ENCODE measurements around the gene TMEM192.
"Not testable (repeated sequence)": the region's sequence is repeated elsewhere in the genome, so short reads cannot be mapped to it uniquely, and the experiment has no call there.

TMEM192 gene

DNA sequence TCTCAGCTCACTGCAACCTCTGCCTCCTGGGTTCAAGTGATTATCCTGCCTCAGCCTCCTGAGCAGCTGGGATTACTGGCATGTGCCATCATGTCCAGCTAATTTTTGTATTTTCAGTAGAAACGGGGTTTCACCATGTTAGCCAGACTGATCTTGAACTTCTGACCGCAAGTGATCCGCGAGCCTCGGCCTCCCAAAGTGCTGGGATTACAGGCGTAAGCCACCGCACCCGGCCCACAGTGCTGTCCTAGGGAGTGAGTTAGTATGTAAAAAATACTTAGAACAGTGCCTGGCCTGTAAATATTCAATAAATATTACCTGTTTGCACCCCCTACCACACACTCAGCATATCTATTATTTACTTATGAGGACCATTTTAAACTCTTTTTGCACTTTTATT is 20.5 kb downstream of the TMEM192 start:
- not testable (repeated sequence) for DNase-seq

DNA sequence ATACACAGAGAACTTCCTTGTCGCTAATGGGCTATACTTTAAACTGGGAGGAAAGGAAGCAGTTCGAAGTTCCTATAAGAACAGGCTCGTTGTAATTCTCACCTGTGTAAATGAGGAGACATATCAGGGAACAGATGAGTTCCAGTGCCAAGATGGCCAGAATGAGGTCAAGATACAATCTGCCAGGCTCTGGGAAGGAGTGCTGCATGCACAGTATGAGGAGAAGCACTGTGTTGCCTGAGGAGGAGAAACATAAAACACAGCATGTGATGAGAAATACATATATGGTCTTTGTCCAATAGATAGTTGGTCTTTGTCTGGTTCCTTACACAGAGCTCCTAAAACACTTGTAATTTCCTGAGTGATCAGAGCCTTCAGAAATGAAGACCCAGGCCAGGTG is 24.3 kb downstream of the TMEM192 start:
- no peak for DNase-seq

DNA sequence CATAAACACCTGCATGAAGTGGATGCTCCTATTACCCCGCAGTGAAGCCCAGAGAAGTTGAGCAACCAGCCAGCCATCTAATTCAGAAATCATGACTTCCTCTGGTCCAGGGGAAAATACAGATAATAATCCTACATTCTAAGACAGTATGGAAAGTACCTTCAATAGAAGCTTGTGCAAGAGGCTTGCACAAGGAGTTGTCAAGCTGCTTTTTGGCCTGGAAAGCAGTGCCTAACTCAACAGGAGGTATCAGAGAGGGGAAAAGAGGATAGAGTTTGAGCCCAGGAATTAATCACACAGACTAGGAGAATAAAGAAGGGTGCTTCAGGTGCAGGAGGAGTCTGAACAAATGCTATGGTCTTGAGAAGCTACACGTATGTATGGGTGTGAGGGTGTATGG is 26.7 kb downstream of the TMEM192 start:
- no peak for DNase-seq

DNA sequence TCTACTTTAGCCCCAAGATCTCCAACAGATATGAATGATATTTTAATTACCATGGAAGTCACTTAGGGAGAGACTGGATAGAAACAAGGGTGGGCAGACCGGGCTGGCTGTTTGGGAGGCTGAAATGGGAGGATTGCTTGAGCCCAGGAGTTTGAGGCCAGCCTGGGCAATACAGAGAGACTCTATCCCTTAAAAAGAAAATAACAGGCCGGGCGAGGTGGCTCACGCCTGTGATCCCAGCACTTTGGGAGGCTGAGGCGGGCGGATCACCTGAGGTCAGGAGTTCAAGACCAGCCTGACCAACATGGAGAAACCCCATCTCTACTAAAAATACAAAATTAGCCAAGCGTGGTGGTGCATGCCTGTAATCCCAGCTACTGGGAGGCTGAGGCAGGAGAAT is 27.9 kb downstream of the TMEM192 start:
- not testable (repeated sequence) for DNase-seq

DNA sequence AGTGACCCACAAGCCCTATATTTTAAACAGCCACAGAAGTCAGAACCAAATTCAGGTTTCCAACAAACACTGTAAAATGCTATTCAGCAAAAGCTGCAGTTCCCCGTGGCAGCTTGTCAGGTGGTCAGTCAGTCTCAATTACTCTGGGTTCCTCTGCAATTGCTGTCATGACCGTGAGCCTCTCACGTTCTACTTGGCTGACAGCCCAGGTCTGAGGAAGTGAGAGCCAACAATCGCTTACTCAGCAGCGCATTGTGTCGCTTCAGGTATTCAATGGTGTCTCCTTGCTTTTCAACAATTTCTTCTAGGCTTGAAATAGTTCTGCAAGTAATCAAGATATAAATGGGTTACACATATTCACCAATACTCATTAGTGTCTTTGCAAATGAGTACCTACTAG is 33.2 kb downstream of the TMEM192 start:
- no peak for DNase-seq

DNA sequence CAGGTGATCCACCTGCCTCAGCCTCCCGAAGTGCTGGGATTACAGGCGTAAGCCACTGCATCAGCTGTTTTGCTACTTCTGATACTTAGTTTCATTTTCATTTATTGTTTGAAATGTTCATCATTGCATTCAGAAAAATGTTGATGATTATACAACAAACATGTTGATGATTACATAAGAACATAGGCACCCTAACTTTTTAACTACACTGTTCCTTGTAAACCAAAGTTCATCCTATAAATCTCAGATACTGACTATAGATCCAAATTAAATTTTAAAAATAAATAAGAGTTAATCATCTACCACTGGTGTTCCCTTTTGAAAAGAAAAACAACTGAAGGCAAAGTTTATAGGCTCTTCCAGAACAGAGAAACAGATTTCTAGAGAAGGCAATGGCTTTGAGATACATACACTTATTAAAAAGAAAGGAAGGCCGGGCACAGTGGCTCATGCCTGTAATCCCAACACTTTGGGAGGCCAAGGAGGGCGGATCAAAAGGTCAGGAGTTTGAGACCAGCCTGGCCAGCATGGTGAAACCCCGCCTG is 35.6 kb downstream of the TMEM192 start:
- no peak for DNase-seq

DNA sequence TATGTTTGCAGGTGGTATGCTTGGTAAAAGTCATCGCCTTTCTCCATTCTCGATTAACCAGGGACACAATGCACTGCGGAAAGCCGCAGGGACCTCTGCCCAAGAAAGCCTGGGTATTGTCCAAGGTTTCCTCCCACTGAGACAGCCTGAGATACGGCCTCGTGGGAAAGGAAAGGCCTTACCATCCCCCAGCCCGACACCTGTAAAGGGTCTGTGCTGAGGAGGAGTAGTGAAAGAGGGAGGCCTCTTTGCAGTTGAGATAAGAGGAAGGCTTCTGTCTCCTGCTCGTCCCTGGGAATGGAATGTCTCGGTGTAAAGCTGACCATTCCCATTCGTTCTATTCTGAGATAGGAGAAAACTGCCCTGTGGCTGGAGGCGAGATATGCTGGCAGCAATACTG is 39.3 kb downstream of the TMEM192 start:
- DNase-seq: not testable (repeated sequence)

DNA sequence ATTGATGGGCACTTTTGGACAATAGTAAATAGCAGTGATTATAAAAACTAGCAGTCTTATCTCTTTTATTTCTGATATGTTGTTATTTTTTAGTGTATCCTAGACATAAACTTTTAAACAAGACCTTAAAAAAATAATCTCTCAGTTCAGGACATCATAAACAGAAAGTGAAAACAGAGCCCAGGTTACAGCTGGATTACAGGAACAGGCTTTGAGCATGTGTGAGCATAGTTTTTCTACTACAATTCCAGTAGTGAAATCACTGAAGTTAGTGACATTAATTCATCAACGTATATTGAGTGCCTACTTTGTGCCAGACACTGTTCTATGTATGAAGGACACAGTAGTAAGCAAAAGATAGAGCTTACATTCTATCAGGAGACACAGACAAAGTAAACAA is 42.1 kb downstream of the TMEM192 start:
- no peak for DNase-seq

DNA sequence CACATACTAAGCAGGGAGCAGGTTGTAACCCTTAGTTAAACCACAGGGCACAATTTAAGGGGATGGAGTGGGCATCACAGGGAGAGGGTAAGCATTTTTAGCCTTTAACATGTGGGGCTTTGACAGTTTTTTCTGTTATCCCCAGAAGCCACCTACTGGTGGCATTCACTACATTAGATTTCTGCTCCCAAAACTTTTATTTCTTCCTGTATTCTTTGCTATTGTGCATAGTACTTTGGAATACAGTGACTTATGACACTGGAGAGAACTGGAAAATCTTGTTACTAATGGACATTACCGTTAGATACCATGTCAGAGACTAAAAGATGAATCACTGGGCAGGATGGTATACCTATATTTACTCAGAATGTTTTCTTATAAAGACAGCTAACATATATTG is 51.7 kb downstream of the TMEM192 start:
- DNase-seq: no peak

DNA sequence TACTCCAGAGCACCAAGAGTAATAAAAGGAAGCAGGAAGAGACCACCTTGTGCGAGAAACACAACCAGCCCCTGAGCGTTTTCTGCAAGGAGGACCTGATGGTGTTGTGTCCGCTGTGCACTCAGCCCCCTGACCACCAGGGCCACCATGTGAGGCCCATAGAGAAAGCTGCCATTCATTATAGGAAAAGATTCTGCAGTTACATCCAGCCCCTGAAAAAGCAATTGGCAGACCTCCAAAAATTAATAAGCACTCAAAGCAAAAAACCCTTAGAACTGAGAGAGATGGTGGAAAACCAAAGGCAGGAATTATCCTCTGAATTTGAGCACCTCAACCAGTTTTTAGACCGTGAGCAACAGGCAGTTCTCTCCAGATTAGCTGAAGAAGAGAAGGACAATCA is 53.3 kb downstream of the TMEM192 start:
- no peak for DNase-seq

DNA sequence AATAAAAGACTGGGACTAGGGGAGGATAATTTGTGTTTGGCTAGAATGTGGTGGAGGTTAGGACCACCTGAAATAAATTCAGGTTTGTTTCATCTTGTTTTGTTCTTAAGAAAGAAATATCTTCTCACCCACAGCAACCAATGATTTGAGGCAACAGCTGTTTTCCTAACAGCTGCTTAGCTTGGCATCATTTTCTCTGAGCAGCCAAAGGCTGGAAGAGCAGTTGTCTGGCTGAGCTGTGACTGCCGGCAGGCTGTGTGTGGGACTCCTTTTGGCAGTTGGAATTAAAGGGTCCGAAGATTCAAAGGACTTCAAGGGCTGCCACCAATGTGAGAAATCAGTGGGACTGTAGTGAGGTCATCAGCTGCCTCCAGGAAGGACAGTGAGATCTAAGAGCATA is 54.0 kb downstream of the TMEM192 start:
- no peak for DNase-seq

DNA sequence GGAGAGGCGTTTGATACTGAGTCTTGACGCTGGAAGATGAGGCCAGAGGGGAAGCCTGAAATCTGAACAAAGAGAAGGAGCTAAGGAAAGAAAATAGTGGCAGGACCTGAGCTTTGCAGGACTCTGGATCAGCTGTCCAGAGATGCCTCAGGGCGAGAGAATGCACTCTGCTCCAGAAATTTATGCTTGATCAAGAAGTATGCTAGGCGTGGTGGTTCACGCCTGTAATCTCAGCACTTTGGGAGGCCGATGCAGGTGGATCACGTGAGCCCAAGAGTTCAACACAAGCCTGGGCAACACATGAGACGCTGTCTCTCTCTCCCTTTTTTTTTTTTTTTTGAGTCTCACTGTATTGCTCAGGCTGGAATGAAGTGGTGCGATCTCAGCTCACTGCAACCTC is 57.1 kb downstream of the TMEM192 start:
- DNase-seq: no peak

DNA sequence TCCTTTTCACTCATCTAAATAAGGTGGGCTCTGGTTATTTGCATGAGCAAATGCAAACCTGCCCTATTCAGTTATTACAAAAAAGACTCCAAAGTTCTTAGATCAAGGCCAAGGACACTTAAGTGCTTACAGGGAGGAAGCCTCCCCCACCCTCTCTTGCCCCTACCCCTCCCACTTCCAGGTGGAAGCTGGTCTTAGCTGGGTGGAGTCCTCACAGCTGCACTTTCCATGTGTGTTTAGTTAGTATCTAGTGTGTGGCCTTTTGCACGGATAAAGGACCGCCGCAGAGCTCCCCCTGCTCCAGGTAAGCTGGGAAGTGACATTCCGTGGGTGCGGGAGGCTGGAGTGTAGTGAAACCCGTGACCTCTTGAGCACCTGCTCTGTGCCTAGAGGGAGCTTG is 59.0 kb downstream of the TMEM192 start, which contains the start of gene TRIM75:
TRIM75 (plus strand) TSS at position 222 of the 400 bp plus-strand sequence. CDS start 5,282 bp downstream, outside the sequence.
- DNase-seq: no peak

DNA sequence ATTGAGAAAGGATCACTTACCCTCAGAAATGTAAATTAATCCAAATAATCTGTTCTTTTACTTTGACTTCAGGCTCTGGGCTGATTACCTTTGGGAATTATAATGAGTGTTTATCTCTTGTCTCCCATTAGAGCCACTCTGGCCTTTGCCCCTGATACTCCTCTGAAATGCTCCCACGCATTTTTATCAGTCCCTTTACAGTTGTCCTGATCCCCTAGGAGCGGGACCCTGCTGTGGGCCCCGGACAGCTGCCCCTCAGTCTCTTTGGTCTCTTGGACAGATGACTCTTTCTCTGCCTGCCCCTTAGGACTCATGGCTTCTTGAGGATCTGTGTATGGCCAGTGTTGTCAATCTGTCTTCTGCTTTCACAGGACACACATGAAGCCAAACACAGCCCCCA is 60.0 kb downstream of the TMEM192 start:
- DNase-seq: no peak

DNA sequence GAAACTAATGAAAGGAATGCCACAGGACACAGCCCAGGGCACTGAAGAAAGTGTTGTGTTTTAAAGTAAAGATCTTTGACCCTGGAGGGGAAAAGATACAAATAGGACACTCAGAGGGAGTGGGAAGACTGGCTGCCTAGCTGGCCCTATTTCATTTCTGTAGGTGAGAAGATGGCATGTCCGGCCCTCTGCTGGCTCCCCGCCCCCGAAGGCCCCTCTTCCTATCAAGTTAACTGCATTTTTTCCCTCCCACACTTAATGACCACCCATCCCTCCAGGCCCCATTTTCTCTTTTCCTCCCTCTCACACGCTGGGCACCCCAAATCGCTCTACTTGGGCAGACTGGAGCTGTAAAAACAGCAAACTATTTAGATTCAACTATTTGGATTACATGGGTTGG is 64.5 kb downstream of the TMEM192 start:
- no peak for DNase-seq

DNA sequence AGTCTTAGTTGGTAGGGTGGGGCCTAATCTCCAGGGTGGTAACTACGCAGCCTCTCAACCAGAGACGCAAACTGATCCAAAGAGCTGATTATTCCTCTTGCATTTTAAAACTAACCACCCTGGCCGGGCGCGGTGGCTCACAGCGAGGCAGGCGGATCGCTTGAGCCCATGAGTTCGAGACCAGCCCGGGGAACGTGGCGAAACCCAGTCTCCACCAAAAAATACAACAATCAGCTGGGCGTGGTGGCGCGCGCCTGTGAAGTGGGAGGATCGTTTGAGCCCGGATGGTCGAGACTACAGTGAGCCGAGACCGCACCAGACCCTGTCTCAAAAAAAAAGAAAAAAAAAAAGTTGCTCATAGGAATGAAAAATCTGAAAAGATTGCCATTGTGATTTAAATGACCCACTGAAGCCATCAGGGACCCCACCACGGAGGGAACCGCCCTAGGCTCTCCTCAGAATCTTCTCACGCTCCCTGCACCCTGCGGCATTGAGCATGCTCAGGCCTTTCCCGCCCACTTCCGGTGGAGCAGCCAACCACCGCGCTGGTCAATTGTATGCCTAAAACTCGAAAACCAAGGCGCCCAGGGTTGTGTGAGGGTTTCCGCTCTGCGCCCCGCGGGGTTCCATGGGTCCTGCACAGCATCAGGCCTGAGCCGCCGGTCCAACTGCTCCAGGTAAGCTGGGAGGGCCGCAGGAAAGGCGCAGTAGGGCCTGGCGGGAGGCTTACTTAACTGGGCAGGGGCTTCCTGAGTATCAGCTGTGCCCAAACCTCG is 81.0 kb downstream of the TMEM192 start, which contains the start of gene TRIM60:
TRIM60 (plus strand) TSS at position 564 of the 776 bp plus-strand sequence. CDS start 8,074 bp downstream, outside the sequence.
- no peak for DNase-seq

DNA sequence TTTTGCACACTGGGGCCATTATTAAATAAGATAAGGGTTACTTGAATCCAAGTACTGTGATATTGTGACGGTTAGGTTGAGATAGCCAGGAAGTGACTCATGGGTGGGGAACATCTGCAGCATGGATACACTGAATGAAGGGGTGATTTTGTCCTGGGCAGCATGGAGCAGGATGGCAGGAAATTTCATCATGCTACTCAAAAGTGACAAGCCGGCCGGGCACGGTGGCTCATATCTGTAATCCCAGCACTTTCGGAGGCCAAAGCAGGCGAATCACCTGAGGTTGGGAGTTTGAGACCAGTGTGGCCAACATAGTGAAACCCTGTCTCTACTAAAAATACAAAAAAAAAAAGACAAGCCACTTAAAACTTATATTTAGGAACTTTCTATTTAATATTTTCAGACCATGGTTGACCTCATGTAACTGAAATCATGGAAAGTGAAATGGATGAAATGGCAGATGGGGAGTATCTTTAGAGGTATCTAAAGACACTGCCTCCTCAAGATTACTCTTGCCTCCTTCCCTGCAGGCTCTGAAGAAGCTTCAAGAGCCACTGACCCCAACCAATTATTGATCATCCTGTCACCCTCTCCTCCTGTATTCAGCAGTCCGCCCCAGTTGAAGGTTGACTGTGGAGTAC is 84.8 kb downstream of the TMEM192 start:
- DNase-seq: no peak

DNA sequence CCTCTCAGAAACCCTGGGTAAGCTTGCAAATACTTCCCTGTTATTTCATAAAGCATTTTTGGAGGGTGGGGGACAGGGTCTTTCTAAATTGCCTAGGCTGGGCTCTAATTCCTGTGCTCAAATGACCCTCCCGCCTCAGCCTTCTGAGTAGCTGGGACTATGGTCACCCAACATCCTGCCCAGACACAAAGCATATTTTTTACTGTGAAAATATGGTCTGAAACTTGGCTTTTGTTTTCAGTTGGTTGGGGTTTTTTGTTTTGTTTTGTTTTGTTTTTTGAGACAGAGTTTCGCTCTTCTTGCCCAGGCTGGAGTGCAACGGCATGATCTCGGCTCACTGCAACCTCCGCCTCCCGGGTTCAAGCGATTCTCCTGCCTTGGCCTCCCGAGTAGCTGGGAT is 86.9 kb downstream of the TMEM192 start:
- not testable (repeated sequence) for DNase-seq
